A673 (cell line): Measurements from ENCODE around the gene C6orf47.

Source experiments
- CTCF ChIP-seq: fragments of 300-800, 200-600 bp; sonication (generic); conservative IDR thresholded peaks from 2 replicates; pipeline ENCODE4 v1.5.1; 2017; ENCODE audit warnings: low read depth, mild to moderate bottlenecking, antibody characterized with exemption, low read length, moderate library complexity, mixed read lengths
- EZH2 ChIP-seq: fragments of 200-600 bp; sonication (generic); IDR thresholded peaks from 2 replicates; pipeline ENCODE4 v1.6.1; 2017; ENCODE audit warnings: borderline replicate concordance, low read depth, mild to moderate bottlenecking, mixed read lengths, antibody characterized with exemption, low read length; ENCODE audit not compliant: poor library complexity, severe bottlenecking

- TF ChIP-seq EZH2 (no peak), CTCF (no peak)
Measured at GRCh38 chr6:31663126-31663960, 2.8 kb upstream of the C6orf47 start.
